HG03196 (cell line): ENCODE data around the gene FAM118A.
"Not testable (repeated sequence)": the region's sequence is repeated elsewhere in the genome, so short reads cannot be mapped to it uniquely, and the experiment has no call there.

Experiments
- ATAC-seq: cut with Tn5 transposase; IDR thresholded peaks from one replicate; pipeline ENCODE4 v1.9.1; 2021; ENCODE audit not compliant: unreplicated experiment

FAM118A gene

GRCh38 chr22:45281010-45281409 lies 28.7 kb upstream of the FAM118A start:
- no peak for ATAC-seq

- ATAC-seq = no peak
Observed at GRCh38 chr22:45284705-45285262, 24.9 kb upstream of the FAM118A start, which contains the start of gene UPK3A. UPK3A (plus strand) TSS chr22:45284949; CDS start chr22:45285014, 65 bp downstream.

- ATAC-seq = no peak
Observed at GRCh38 chr22:45285263-45286058, 24.3 kb upstream of the FAM118A start.

- no peak for ATAC-seq
Observed at GRCh38 chr22:45286854-45287551, 22.7 kb upstream of the FAM118A start.

- no peak for ATAC-seq
Observed at GRCh38 chr22:45290410-45290936, 19.3 kb upstream of the FAM118A start.

- no peak for ATAC-seq
Observed at GRCh38 chr22:45291061-45291930, 18.4 kb upstream of the FAM118A start.

- ATAC-seq = no peak
Observed at GRCh38 chr22:45291931-45292290, 17.8 kb upstream of the FAM118A start.

- ATAC-seq = no peak
Observed at GRCh38 chr22:45292731-45293442, 16.8 kb upstream of the FAM118A start.

- no peak for ATAC-seq
Observed at GRCh38 chr22:45294030-45294429, 15.7 kb upstream of the FAM118A start.

GRCh38 chr22:45295004-45295403 lies 14.7 kb upstream of the FAM118A start:
- ATAC-seq = not testable (repeated sequence)

- ATAC-seq = no peak
Observed at GRCh38 chr22:45295492-45295891, 14.2 kb upstream of the FAM118A start.

GRCh38 chr22:45296628-45297297 lies 13.0 kb upstream of the FAM118A start:
- no peak for ATAC-seq

GRCh38 chr22:45298934-45299505 lies 10.7 kb upstream of the FAM118A start:
- ATAC-seq = no peak

GRCh38 chr22:45302751-45303150 lies 7.0 kb upstream of the FAM118A start:
- ATAC-seq = no peak

GRCh38 chr22:45303181-45303580 lies 6.6 kb upstream of the FAM118A start:
- no peak for ATAC-seq

GRCh38 chr22:45304971-45305370 lies 4.8 kb upstream of the FAM118A start:
- ATAC-seq = no peak

GRCh38 chr22:45305456-45306075 lies 4.2 kb upstream of the FAM118A start:
- no peak for ATAC-seq

GRCh38 chr22:45306139-45306538 lies 3.6 kb upstream of the FAM118A start:
- no peak for ATAC-seq
